MM.1S (cell line): ENCODE results near the gene TPD52L2.

Source experiments
- CTCF ChIP-seq: fragments of 300-600 bp; sonication (generic); IDR thresholded peaks from 2 replicates; pipeline ENCODE4 v1.5.1; 2016; ENCODE audit warnings: antibody characterized with exemption, low read length, mixed read lengths
- EZH2 ChIP-seq: fragments of 300-600 bp; sonication (generic); optimal IDR thresholded peaks from 2 replicates; pipeline ENCODE3; 2017; ENCODE audit warnings: low read depth, mild to moderate bottlenecking, antibody characterized with exemption, low read length, mixed read lengths
- EZH2phosphoT487 ChIP-seq: fragments of 300-600 bp; sonication (generic); IDR thresholded peaks from 2 replicates; pipeline ENCODE4 v1.6.1; 2018; ENCODE audit warnings: antibody characterized with exemption, low read length

GRCh38 chr20:63861365-63861934 lies 3.6 kb upstream of the TPD52L2 start, which contains the start of gene ABHD16B:
- TF ChIP-seq CTCF (no peak), EZH2 (no peak), EZH2phosphoT487 (no peak)
